Measurements from ENCODE around the gene DTL. TPM values are rescaled to one million over a fixed set of nuclear protein-coding genes. Genes with fewer than 3 reads are reported as not detected.

Gene DTL
- total RNA-seq, 1 experiment from 2014 or later, result 22.5 TPM

GRCh38 chr1:212044851-212045250 lies 9.3 kb downstream of the DTL start:
- peaks cover 19% of the 10 kb centered on the region for H3K79me2 ChIP-seq (ENCODE audit: low read depth)
- H3K36me3 ChIP-seq (ENCODE audit: low read depth), result peaks cover 21% of the 10 kb centered on the region

GRCh38 chr1:212045981-212046380 lies 10.4 kb downstream of the DTL start:
- Histone ChIP-seq H3K4me3 (no peak overlapping the region), H3K36me3 (ENCODE audit: low read depth) (peaks cover 12% of the 10 kb centered on the region), H3K79me2 (ENCODE audit: low read depth) (peaks cover 9% of the 10 kb centered on the region), H4K20me1 (ENCODE audit: insufficient read depth) (no peaks in the 10 kb centered on the region), H2AFZ (no peak overlapping the region), H3K27me3 (ENCODE audit: insufficient read depth, low read depth) (no peaks in the 10 kb centered on the region), H3K9me3 (ENCODE audit: insufficient read depth, low read depth) (no peaks in the 10 kb centered on the region), H3K27ac (no peak overlapping the region), H3K9me2 (ENCODE audit: insufficient read depth) (no peaks in the 10 kb centered on the region), H3K4me2 (no peak overlapping the region), H3K4me1 (replicated peaks; ENCODE audit: insufficient read depth) (no peaks in the 10 kb centered on the region), H3F3A (ENCODE audit: insufficient read depth, low read depth) (no peaks in the 10 kb centered on the region)
- CTCF ChIA-PET, result no interaction called here
- no peak for DNase-seq
- POLR2A ChIA-PET (ENCODE audit: unreplicated experiment), result no interaction called here
- no peak for TF ChIP-seq EZH2 (IDR thresholded peaks at IDR 0.05; ENCODE audit: low read depth)
- no peak for TF ChIP-seq CTCF (conservative IDR thresholded peaks at IDR 0.05)
- intact Hi-C loops (cut with micrococcal nuclease; ENCODE audit: unreplicated experiment), result no loop called here
- BruUV-seq (replicated peaks), result no TSS peak

More at GRCh38 chr1:212044851-212045250, 9.3 kb downstream of the DTL start:
- Histone ChIP-seq H4K20me1 (ENCODE audit: insufficient read depth) (no peaks in the 10 kb centered on the region), H3K4me3 (no peak overlapping the region), H3K27ac (no peak overlapping the region), H3K4me1 (replicated peaks; ENCODE audit: insufficient read depth) (peaks cover 6% of the 10 kb centered on the region; the same call in 1 of the 2 replicates), H3K9me2 (ENCODE audit: insufficient read depth) (no peaks in the 10 kb centered on the region), H3K4me2 (no peak overlapping the region), H3F3A (ENCODE audit: insufficient read depth, low read depth) (peaks cover 4% of the 10 kb centered on the region; the same call in 1 of the 2 replicates), H2AFZ (no peak overlapping the region), H3K9me3 (ENCODE audit: insufficient read depth, low read depth) (no peaks in the 10 kb centered on the region), H3K27me3 (ENCODE audit: insufficient read depth, low read depth) (no peaks in the 10 kb centered on the region)
- no peak for DNase-seq
- ChIA-PET POLR2A (ENCODE audit: unreplicated experiment) (no interaction called here), CTCF (interaction anchor here (0.6 kb wide), 2 partner anchors 94 to 321 kb away, joined by 3 to 8 read pairs; no protein-coding TSS in a partner anchor)
- intact Hi-C loops (cut with micrococcal nuclease; ENCODE audit: unreplicated experiment), result no loop called here
- BruUV-seq (replicated peaks), result no TSS peak
- no peak for TF ChIP-seq CTCF (conservative IDR thresholded peaks at IDR 0.05)
- TF ChIP-seq EZH2 (IDR thresholded peaks at IDR 0.05; ENCODE audit: low read depth), result no peak

- Histone ChIP-seq H3K9me3 (ENCODE audit: insufficient read depth, low read depth) (peaks cover 16% of the 10 kb centered on the region), H3K27me3 (ENCODE audit: insufficient read depth, low read depth) (no peaks in the 10 kb centered on the region), H3K36me3 (ENCODE audit: low read depth) (peaks cover 11% of the 10 kb centered on the region), H3K27ac (no peak overlapping the region), H3K4me3 (no peak overlapping the region), H3F3A (ENCODE audit: insufficient read depth, low read depth) (no peaks in the 10 kb centered on the region), H3K4me1 (replicated peaks; ENCODE audit: insufficient read depth) (no peaks in the 10 kb centered on the region), H4K20me1 (ENCODE audit: insufficient read depth) (no peaks in the 10 kb centered on the region), H3K79me2 (ENCODE audit: low read depth) (no peaks in the 10 kb centered on the region), H3K9me2 (ENCODE audit: insufficient read depth) (no peaks in the 10 kb centered on the region), H3K4me2 (no peak overlapping the region), H2AFZ (no peak overlapping the region)
- ChIA-PET CTCF (no interaction called here), POLR2A (ENCODE audit: unreplicated experiment) (no interaction called here)
- DNase-seq, result no peak
- intact Hi-C loops (cut with micrococcal nuclease; ENCODE audit: unreplicated experiment), result no loop called here
- no TSS peak for BruUV-seq (replicated peaks)
- no peak for TF ChIP-seq EZH2 (IDR thresholded peaks at IDR 0.05; ENCODE audit: low read depth)
- TF ChIP-seq CTCF (conservative IDR thresholded peaks at IDR 0.05), result no peak
Observed at GRCh38 chr1:212053993-212054392, 18.4 kb downstream of the DTL start.
